22Rv1 (cell line): Measurements from ENCODE around the gene WDTC1.
A peak's percentile ranks its signal among the peaks of the same experiment; 100 is the strongest.

ENCODE experiments used
- H3K27ac ChIP-seq: fragments of 450-650 bp; 2 replicates; pipeline ENCODE4 v1.5.1; 2017
- CTCF ChIP-seq: fragments of 450-650 bp; IDR thresholded peaks from 2 replicates; pipeline ENCODE4 v1.5.1; 2017; ENCODE audit warnings: mild to moderate bottlenecking
- ZFX ChIP-seq: fragments of 450-650 bp; IDR thresholded peaks from 2 replicates; pipeline ENCODE4 v1.6.1; 2017; ENCODE audit warnings: antibody characterized with exemption, borderline replicate concordance

Gene WDTC1

DNA sequence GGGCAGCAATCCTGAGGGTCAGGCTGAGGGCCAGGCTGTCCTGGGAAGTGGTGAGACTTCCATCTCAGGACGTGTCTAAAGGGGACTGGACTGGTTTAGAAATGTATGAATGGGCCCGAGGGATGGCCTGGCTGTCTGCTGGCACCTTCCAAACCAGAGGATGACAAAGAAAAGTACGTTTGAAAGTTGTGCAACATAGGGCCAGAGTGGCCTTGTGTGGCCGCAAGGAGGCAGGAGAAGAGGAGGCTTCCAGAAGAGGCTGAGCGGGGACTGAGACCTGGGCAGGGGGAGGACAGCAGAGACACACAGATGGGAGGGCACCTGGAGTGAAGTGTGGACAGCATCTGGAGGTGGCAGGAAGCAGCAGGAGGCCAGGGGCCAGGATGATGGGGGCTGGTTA is 104.8 kb downstream of the WDTC1 start:
- no peak overlapping the region for H3K27ac ChIP-seq
- no peak for TF ChIP-seq CTCF
- no peak for TF ChIP-seq ZFX

GRCh38 chr1:27341525-27342252 is 107.3 kb downstream of the WDTC1 start, which contains the start of gene SYTL1:
Gene SYTL1, plus strand, starts transcription at chr1:27342022. Its CDS starts 3,313 bp downstream, at chr1:27345335.
- TF ChIP-seq ZFX, result no peak
- TF ChIP-seq CTCF, result no peak
- peak within 1 kb of the TSS; percentile 76 for H3K27ac ChIP-seq

DNA sequence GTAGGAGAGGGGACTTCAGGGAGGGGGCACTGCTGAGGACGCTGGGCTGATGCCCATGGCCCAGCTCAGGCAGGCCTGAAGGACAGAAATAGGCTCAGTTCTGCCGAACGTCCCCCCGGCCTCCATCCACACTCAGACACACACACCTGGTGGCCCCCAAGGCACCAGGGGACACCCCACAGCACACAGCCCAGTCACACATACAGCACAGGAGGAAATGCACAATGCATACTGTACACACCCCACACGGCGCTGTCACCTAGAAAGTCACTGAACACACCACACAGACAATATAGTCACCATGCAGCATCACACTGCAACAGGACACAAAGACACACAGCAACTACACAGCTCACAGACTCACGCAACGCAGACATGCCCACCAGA is 108.0 kb downstream of the WDTC1 start:
- H3K27ac ChIP-seq, result peak overlapping the region; percentile 76
- TF ChIP-seq CTCF (no peak), ZFX (no peak)

GRCh38 chr1:27342778-27343638 is 108.6 kb downstream of the WDTC1 start:
- peak overlapping the region; percentile 76 for H3K27ac ChIP-seq
- no peak for TF ChIP-seq CTCF
- TF ChIP-seq ZFX, result no peak

- TF ChIP-seq ZFX (no peak), CTCF (no peak)
- H3K27ac ChIP-seq, result peak overlapping the region; percentile 76
Observed at GRCh38 chr1:27343639-27344025, 109.2 kb downstream of the WDTC1 start.

DNA sequence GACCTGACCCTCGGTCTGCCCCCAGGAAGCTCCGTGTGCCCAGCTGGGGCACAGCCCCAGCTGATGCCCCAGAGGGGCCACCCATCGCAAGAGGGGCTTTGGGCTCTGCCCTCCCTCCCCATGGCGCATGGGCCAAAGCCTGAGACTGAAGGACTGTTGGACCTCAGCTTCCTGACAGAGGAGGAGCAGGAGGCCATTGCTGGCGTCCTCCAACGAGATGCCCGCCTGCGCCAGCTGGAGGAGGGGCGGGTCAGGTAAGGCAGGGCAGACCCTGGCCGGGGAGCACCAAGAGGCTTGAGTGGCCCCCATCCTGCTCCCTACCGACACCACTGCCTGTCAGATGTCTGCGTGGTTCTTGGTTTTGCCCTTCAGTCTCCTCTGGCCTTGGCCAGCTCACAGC is 110.8 kb downstream of the WDTC1 start:
- TF ChIP-seq CTCF, result no peak
- TF ChIP-seq ZFX, result no peak
- H3K27ac ChIP-seq, result no peak overlapping the region

DNA sequence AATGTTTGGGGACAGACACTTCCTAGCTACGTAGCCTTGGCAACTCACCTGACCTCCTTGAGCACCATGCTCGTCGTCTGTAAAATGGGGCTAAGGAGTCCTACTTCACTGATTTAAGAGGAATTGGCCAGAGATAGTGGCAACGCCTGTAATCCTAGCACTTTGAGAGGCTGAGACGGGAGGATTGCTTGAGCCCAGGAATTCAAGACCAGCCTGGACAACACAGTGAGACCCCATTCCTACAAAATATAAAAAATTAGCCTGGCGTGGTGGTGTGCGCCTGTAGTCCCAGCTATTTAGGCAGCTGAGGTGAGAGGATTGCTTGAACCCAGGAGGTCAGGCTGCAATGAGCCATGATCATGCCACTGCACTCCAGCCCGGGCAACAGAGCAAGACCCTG is 111.9 kb downstream of the WDTC1 start:
- TF ChIP-seq ZFX, result no peak
- TF ChIP-seq CTCF, result no peak
- H3K27ac ChIP-seq, result no peak overlapping the region
